ENCODE results near the gene LSAMP. TPM values are rescaled to one million over a fixed set of nuclear protein-coding genes. Genes with fewer than 3 reads are reported as not detected.

Gene LSAMP
- total RNA-seq, 1 donor = 1.3 TPM

- H3K4me3 ChIP-seq (ENCODE audit: low read depth, low read length) = no peak overlapping the region
- no peak for TF ChIP-seq CTCF (IDR thresholded peaks at IDR 0.05; ENCODE audit: insufficient read depth, low read depth, low read length)
- DNase-seq (ENCODE audit: low read depth) = no peak
Observed at GRCh38 chr3:116018646-116019045, 426.6 kb downstream of the LSAMP start.

GRCh38 chr3:116015931-116016330, 429.4 kb downstream of the LSAMP start:
- no peak for DNase-seq (ENCODE audit: low read depth)
- no peak for TF ChIP-seq CTCF (IDR thresholded peaks at IDR 0.05; ENCODE audit: insufficient read depth, low read depth, low read length)
- no peak overlapping the region for H3K4me3 ChIP-seq (ENCODE audit: low read depth, low read length)

- no peak for DNase-seq (ENCODE audit: low read depth)
- no peak overlapping the region for H3K4me3 ChIP-seq (ENCODE audit: low read depth, low read length)
- no peak for TF ChIP-seq CTCF (IDR thresholded peaks at IDR 0.05; ENCODE audit: insufficient read depth, low read depth, low read length)
Observed at GRCh38 chr3:116007000-116007399, 438.3 kb downstream of the LSAMP start.

GRCh38 chr3:116005404-116005803, 439.9 kb downstream of the LSAMP start:
- TF ChIP-seq CTCF (IDR thresholded peaks at IDR 0.05; ENCODE audit: insufficient read depth, low read depth, low read length) = no peak
- no peak overlapping the region for H3K4me3 ChIP-seq (ENCODE audit: low read depth, low read length)
- peak; percentile 86 for DNase-seq (ENCODE audit: low read depth)

GRCh38 chr3:116002235-116002634, 443.1 kb downstream of the LSAMP start:
- DNase-seq (ENCODE audit: low read depth) = no peak
- TF ChIP-seq CTCF (IDR thresholded peaks at IDR 0.05; ENCODE audit: insufficient read depth, low read depth, low read length) = no peak
- no peak overlapping the region for H3K4me3 ChIP-seq (ENCODE audit: low read depth, low read length)

- DNase-seq (ENCODE audit: low read depth) = no peak
- no peak overlapping the region for H3K4me3 ChIP-seq (ENCODE audit: low read depth, low read length)
- TF ChIP-seq CTCF (IDR thresholded peaks at IDR 0.05; ENCODE audit: insufficient read depth, low read depth, low read length) = no peak
Observed at GRCh38 chr3:116001151-116001621, 444.1 kb downstream of the LSAMP start.

- DNase-seq (ENCODE audit: low read depth) = peak; percentile 78
- no peak overlapping the region for H3K4me3 ChIP-seq (ENCODE audit: low read depth, low read length)
- no peak for TF ChIP-seq CTCF (IDR thresholded peaks at IDR 0.05; ENCODE audit: insufficient read depth, low read depth, low read length)
Observed at GRCh38 chr3:116000311-116000710, 445.0 kb downstream of the LSAMP start.

All from fibroblast of villous mesenchyme (primary cell).